ENCODE measurements around the gene RIPK1. TPM values are rescaled to one million over a fixed set of nuclear protein-coding genes. Genes with fewer than 3 reads are reported as not detected.

Gene RIPK1
- total and polyA plus RNA-seq, 2 donors (not counting 3 experiments of a cell fraction or from before 2014, with no cell fraction given): 11.2 to 20.6 TPM

DNA sequence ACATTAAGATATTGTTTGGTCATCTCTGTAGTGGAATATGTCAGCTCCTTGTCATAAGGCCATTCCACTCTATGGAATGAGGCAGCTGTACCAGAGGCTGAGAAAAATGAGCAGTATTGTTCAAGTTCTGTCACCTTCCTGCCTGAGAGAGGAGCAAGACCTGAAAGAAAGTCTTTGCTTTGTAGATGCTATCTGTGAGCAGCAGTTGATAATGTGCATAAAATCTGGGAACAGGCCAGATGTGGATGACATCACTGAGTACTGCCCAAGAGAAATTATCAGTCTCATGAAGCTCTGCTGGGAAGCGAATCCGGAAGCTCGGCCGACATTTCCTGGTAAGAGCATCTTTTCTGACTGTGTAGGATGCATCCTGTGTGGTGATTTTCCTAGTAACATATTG lies 16.8 kb downstream of the RIPK1 start:
- no peak overlapping the region for H3K4me3 ChIP-seq (replicated peaks in 1 of 3; ENCODE audit: insufficient read depth in 1 of 3, low read depth in 1 of 3, low read length in 3 of 3)
- no peak overlapping the region for H2AFZ ChIP-seq (ENCODE audit: low read depth, low read length)
- intact Hi-C loops (cut with micrococcal nuclease): no loop called here
- H3K36me3 ChIP-seq (ENCODE audit: control insufficient read depth in 2 of 2, extremely low read depth in 1 of 2, insufficient read depth in 2 of 2, low read length in 2 of 2): peaks cover 9 to 13% of the 10 kb centered on the region in 2 experiments
- H3K9ac ChIP-seq (replicated peaks; ENCODE audit: extremely low read depth, insufficient read depth, low read length): no peak overlapping the region
- TF ChIP-seq JUN (IDR thresholded peaks at IDR 0.05; ENCODE audit: borderline replicate concordance, insufficient read depth, insufficient read length, low read depth): no peak
- no peak for TF ChIP-seq CTCF (IDR thresholded peaks at IDR 0.05; ENCODE audit: extremely low read depth in 1 of 2, insufficient read depth in 1 of 2, low read depth in 1 of 2, low read length in 2 of 2)
- TF ChIP-seq POLR2AphosphoS5 (IDR thresholded peaks at IDR 0.05; ENCODE audit: insufficient read depth, low read depth, low read length): no peak
- no peak for TF ChIP-seq MAX (IDR thresholded peaks at IDR 0.05; ENCODE audit: insufficient read depth, insufficient read length)
- no peak for TF ChIP-seq EZH2 (IDR thresholded peaks at IDR 0.05; ENCODE audit: borderline replicate concordance, low read depth, low read length, severe bottlenecking)
- TF ChIP-seq MYC (IDR thresholded peaks at IDR 0.05; ENCODE audit: low read depth, low read length): no peak
- no peak for TF ChIP-seq POLR2A (IDR thresholded peaks at IDR 0.05; ENCODE audit: low read depth, low read length)
- H3K9me1 ChIP-seq (replicated peaks; ENCODE audit: control insufficient read depth, extremely low read depth, insufficient read depth, low read length): no peaks in the 10 kb centered on the region
- no peak overlapping the region for H3K4me2 ChIP-seq (ENCODE audit: insufficient read depth, low read length)
- H3K4me1 ChIP-seq (ENCODE audit: control insufficient read depth, extremely low read depth, insufficient read depth, low read length): peaks cover 12% of the 10 kb centered on the region
- dilution Hi-C loops (cut with MboI; ENCODE audit: extremely low pct_ligation_motif_present, low sequenced_read_pairs): no loop called here
- ChIA-PET CTCF (interaction anchor here (1.2 kb wide), 1 partner anchor 11 kb away, joined by 3 read pairs; no protein-coding TSS in a partner anchor), POLR2A (no interaction called here)
- no peaks in the 10 kb centered on the region for H3K9me3 ChIP-seq (replicated peaks; ENCODE audit: control insufficient read depth, insufficient read depth, low read length)
- H3K27me3 ChIP-seq (ENCODE audit: control insufficient read depth in 2 of 2, insufficient read depth in 2 of 2, low read length in 2 of 2): no peaks in the 10 kb centered on the region
- H3K79me2 ChIP-seq (ENCODE audit: control insufficient read depth, insufficient read depth, low read length): no peaks in the 10 kb centered on the region
- no TSS peak for BruUV-seq (replicated peaks)
- FAIRE-seq (no peak), DNase-seq (ENCODE audit: low read depth, low spot score) (no peak)
- H4K20me1 ChIP-seq (replicated peaks; ENCODE audit: control insufficient read depth, extremely low read depth, insufficient read depth, low read length): no peaks in the 10 kb centered on the region
- no peak overlapping the region for H3K27ac ChIP-seq (ENCODE audit: insufficient read depth, low read depth, low read length)
